GM18861 (cell line): Measurements from ENCODE around the gene CFAP92.
"Not testable (repeated sequence)": the region's sequence is repeated elsewhere in the genome, so short reads cannot be mapped to it uniquely, and the experiment has no call there.

Experiments
- ATAC-seq: cut with Tn5 transposase; IDR thresholded peaks from one replicate; pipeline ENCODE4 v1.9.1; 2021; ENCODE audit not compliant: unreplicated experiment

CFAP92 gene

DNA sequence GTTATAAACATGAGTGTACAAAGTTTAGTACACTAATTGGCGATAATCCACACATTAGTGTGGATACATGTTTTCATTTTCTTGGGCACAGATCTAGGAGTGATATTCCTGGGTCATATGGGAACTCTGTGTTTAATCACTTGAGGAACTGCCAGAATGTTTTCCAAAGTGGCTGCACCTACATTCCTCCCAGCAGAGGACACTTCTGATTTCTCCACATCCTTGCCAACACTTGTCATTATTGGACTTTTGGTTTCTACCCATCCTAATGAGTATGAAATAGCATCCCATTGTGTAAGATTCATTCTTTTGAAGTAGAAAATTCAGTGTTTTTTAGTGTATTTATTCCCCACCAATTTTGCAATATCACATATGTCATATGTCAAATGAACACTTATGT, 53.6 kb downstream of the CFAP92 start:
- ATAC-seq = no peak

- ATAC-seq = no peak
These were observed 57.5 kb downstream of the CFAP92 start for GRCh38 chr3:128936341-128936740.

DNA sequence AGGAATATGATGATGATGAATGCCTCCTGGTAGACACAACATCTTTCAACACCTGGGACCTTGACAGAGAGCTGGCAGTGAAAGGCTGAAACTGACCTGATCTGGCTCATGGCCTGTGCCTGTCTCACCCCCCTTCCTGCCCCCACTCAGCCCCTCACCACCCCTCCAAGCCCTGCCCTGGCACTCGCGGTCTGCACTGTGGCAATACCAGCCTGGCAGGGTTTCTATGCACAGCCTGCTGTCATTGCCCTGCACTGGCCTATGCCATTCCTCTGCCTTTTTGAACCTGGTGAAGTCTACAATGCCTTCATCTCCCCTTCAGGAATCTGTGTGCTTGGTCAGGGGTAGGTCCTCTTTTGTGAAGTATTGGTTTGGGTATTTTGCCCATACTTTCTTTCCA, 58.0 kb downstream of the CFAP92 start:
- no peak for ATAC-seq

- no peak for ATAC-seq
These were observed 60.0 kb downstream of the CFAP92 start for GRCh38 chr3:128933922-128934253.

GRCh38 chr3:128933213-128933921, 60.5 kb downstream of the CFAP92 start:
- ATAC-seq = no peak

GRCh38 chr3:128932516-128933212, 61.2 kb downstream of the CFAP92 start:
- ATAC-seq = no peak

- ATAC-seq = no peak
These were observed 62.8 kb downstream of the CFAP92 start for GRCh38 chr3:128931046-128931445.

DNA sequence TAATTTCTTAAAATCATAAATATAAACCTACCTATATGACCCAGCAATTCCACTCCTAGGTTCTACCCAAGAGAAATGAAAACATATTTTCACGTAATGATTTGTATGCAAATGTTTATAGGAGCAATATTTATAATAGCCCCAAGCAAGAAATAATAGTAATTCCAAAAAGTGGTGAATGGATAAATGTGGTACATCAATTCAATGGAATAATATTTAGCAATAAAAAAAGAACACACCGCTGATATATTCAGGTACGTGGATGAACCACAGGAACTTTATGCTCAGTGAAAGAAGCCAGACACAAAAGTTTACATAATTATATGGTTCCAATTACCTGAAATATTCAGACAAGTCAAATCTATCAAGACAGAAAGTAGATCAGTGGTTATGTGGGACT, 64.5 kb downstream of the CFAP92 start:
- no peak for ATAC-seq

GRCh38 chr3:128923986-128924385, 69.9 kb downstream of the CFAP92 start:
- not testable (repeated sequence) for ATAC-seq

DNA sequence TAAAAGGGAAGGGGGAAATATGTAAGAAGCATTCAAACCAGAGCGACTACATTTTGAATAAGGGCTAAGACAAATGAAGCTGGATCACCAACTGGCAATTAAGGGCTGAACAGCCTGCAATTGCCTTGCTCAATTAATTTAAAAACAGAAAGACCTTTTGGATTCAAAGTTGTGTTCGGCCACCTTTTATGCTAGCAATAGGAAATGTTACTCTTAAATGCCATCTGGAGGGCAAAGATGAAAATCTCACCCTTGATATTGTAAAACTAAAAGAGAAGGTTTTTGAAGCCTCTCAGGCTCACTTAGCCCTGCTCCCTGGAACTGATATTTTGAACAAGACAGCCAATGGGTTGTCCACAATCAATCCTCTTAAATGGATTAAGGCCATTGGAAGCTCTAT, 70.3 kb downstream of the CFAP92 start:
- ATAC-seq = no peak

DNA sequence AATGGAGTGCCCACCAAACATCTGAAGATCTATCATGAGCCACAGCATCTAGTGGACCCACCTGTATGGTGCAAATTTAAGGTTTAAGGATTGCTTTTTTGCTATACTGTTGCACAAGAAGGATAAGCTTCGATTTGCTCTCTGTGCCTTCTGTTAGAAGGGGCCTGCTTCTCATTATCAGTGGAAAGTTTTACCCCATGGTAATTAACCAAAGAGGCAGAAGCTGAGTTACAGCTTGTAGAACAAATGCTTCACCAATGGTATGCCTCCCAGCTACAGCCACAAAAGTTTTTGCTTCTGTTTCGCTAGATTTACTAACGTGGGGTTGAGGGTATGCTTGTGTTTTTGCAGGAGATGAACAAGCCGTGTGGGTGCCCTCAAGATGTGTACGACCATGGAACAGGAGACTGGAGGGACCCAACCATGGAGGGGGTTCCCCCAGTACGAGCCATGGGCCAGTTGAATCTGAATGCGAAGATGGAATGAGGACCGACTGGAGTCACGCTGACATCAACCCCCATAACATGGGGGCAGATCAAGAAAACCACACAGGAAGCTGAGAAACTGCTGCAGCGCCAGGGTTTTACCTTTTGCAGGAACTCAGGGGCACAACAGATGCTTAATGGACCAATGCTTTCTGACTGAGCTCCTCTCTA, 70.9 kb downstream of the CFAP92 start:
- no peak for ATAC-seq

DNA sequence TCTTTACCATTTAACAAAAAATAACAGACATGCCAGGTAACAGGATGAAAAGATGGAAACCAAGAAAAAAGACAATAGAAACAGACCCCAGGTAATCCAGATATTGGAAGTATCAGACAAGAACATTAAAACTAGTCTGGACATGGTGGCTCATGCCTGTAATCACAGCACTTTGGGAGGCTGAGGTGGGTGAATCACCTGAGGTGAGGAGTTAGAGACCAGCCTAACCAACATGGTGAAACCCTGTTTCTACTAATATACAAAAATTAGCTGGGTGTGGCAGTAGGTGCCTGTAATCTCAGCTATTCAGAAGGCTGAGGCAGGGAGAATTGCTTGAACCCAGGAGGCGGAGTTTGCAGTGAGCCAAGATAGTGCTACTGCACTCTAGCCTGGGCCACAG, 73.9 kb downstream of the CFAP92 start:
- no peak for ATAC-seq

DNA sequence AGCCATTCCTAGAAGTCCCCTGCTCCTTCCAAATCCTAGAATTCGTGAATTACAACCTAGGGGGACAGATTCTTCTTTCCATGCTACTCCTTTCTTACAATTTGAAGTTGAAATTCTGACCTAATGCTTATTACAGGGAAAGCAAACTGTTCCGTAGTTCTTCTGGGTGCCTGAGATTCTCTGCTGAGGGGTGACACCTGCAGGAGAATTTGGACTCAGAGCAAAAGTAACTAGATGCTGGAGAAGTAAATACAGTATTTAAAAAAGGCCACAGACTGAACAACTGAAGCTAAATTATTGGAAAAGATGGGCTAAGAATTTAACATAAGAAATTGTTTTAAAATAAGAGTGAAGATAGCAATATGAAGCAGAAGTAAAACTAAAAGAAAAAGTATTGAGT, 76.6 kb downstream of the CFAP92 start:
- ATAC-seq = no peak

- no peak for ATAC-seq
These were observed 78.8 kb downstream of the CFAP92 start for GRCh38 chr3:128914966-128915645.

DNA sequence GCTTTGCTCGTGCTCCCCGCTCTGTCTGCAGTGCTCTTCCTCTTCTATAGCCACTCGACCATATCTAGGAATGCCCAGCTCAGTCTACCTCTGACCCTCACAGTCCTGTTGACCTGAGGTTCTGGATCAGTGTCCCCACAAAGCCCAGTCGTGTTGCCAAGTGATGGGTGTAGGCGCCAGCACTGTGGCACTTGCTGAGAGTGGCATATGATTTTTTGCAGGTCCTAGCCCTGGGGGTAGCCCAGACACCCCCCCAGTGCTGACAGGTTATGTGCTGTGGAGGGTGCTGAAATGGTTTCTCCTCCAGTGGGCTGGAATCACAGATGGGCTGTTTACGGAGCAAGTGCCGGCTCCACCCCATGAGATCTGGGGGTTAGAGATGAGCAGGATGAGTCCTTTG, 82.0 kb downstream of the CFAP92 start:
- no peak for ATAC-seq

DNA sequence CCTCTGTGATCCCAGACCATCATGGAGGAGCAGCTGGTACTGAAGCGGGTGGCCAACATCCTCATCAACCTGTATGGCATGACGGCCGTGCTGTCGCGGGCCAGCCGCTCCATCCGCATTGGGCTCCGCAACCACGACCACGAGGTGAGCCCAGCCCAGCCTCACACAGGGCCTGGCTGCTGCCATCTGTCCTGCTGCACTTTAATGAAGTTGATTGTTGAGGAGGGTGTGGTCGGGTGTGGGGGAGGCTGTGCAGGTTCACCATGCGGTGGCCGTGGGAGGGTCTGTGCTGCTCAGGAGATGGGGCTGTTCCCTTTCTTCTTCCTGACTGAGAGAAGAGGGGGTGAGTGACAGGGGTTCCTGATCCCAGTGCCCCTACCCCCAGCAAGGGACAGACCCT, 83.9 kb downstream of the CFAP92 start:
- ATAC-seq = no peak

DNA sequence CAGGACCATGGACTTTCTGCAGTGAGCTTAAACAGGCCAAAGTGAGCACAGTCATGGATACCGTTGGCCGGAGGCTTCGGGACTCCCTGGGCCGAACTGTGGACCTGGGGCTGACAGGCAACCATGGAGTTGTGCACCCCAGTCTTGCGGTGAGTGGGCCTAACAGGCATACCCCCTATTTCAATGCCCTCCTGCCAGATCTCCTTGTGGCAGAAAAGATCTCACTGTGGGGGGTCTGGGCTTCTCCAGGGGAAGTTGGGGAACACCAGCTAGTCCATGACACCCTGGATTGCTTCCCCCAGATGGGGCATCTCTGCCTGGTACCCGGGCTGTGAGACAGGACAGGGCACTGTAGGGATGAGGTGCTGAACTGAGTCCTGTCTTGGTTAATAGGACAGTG, 84.9 kb downstream of the CFAP92 start:
- ATAC-seq = no peak

DNA sequence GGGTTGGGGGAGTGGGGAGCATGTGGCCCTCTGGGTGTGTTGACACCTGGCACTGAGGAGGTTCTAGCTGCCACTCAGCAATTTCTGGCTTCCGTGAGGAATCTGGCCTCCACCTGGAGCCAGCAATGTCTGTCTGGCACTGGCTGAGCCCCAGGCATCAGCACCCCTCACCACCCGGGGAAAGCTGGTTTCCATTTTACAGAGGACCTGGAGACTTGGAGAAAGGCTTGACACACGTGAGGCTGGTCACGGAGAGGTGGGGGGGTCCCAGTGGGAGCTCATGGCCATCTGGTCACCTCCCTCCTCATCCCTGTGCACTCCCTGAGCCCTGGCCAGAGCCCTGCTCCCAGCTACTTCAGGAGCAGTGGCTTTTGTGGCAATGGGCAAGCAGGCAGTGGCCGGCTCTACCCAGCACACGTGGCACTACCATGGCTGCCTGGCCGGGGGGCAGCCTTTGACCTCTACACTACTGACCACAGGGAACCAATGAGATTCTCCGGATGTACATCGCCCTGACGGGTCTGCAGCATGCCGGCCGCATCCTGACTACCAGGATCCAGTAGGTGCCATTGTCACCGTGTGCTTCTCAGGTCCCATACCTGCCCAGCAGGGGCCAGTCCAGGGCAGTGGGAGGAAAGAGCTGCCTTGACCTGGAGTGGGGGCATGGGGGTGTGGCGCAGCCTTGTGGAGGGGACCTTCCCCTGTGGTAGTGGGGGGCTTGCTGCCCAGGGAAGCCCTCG, 86.0 kb downstream of the CFAP92 start:
- ATAC-seq = no peak

GRCh38 chr3:128906804-128907525, 86.9 kb downstream of the CFAP92 start:
- no peak for ATAC-seq

- no peak for ATAC-seq
These were observed 87.7 kb downstream of the CFAP92 start for GRCh38 chr3:128906031-128906803.
